GM21717 (cell line): ENCODE results near the gene PLCZ1.
"Not testable (repeated sequence)": the region's sequence is repeated elsewhere in the genome, so short reads cannot be mapped to it uniquely, and the experiment has no call there.

Source experiments
- ATAC-seq: cut with Tn5 transposase; IDR thresholded peaks from one replicate; pipeline ENCODE4 v1.9.1; 2021; ENCODE audit warnings: mild to moderate bottlenecking, moderate library complexity; ENCODE audit not compliant: unreplicated experiment

The PLCZ1 gene

DNA sequence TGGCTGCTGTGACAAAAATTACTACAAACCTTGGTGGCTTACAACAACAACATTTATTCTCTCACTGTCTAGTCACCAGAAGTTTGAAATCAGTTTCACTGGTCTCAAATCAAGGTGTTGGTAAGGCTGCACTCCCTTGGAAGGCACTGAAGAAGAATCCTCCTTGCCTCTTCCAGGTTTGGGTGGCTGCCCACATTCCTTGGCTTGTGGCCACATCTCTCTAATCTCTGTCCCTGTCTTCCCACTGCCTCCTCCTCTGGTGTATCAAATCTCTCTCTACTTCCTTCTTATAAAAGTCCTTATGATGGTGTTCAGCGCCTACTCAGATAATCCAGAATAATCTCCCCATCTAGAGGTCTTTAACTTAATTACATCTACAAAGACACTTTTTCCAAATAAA lies 31.0 kb downstream of the PLCZ1 start:
- ATAC-seq, result no peak

DNA sequence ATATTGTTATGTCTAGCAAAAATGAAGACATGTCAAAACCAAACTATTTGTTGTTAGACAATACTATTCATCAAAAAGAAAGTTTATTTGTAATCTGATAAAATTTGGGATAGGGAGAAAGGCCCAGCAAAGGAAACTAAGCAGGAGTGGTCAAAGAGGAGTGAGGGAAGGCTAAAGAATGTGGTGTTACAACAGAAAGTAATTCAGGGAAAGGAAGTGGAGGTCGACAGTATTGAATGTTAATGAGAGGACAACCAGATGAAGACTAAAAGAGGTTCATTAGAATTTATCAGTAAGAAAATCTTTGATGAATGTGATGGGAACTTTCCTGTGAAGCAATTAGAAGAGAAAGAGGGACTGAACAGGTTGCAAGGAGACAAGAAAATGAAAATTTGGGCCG lies 33.9 kb downstream of the PLCZ1 start:
- no peak for ATAC-seq

DNA sequence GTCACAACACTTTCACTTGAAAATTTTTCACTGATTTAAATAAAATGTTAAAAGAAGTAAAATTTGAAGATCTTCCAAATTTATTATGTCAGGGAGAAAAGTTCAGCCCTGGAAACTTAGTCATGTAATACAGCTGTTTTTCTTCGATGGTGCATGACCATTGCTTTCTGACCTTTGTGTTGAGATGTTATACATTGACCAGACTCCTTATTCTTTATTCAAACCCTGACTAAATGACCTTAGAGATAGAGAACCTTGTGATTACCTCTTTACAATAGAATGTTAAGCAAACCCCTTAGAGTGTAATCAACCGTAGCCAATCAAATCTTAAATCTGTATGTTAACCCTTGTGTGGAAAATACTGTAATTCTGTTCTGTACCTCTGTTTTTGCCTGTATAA lies 34.5 kb downstream of the PLCZ1 start:
- no peak for ATAC-seq

DNA sequence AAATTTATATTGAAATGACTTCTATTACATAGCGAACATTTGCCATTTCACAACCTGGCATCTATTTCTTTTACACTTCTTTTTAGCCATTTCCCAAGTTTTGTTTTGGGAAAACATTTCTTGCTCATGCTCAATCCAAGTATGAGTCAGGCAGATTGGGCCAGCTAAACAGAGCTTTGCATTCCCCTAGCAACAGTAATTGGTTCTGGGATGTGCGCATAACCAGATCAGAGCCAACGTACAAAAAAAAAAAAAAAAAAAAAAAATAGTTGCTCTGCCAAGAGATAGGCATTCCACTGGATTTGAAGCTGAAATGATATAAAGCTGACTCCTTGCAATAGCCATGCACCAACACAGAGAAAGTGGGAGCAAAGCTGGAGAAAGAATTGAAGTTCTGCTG lies 37.5 kb downstream of the PLCZ1 start:
- ATAC-seq, result no peak

DNA sequence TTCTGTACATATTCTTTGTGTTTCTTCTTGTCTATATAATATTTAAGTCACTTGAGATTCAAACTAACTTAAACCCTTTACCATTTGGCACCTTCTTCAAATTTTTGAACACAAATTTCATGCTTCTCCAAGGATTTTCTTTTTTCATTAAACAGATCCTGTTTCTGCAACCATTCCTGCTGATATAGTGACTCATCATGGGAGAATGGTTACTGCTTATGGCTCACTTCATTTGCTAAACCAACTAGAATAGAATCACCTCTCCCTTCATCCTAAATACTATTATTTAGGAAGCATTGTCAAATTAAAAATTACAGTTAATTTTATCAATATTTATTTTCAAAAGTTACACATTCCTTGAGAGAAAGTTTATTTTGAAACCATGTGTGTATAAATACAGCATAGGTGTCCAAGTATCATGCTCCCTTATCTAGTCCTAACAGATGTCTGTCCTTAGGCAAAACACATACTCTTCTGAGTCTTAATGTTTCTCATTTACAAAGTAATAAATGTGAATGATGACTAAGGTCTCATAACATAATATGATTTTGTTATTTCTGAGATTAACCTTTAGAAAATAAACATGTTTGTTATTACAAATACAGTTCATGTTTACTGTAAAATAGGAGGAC lies 40.7 kb downstream of the PLCZ1 start:
- no peak for ATAC-seq

- ATAC-seq, result not testable (repeated sequence)
These were observed 43.8 kb downstream of the PLCZ1 start for GRCh38 chr12:18693986-18694385.

DNA sequence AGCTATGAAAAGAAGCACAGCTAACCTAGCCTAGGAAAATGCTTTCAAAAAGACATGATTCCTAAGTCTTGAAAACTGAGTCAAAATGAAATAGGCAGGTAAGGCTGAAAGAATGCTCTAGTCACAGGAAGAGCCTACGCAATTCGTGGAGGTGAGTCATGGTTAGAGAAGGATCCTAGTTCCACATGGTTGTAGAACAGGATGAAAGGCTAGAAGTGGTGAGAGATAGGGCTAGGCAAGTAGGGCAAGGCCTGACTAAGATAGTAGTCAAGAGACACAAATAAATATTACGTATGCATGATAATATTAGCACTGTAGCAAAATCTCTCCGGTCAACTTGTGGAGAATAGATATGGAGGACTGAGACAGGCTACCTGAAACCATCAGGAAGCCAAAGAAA lies 47.2 kb downstream of the PLCZ1 start:
- no peak for ATAC-seq

- ATAC-seq, result no peak
These were observed 48.0 kb downstream of the PLCZ1 start for GRCh38 chr12:18689771-18690170.

DNA sequence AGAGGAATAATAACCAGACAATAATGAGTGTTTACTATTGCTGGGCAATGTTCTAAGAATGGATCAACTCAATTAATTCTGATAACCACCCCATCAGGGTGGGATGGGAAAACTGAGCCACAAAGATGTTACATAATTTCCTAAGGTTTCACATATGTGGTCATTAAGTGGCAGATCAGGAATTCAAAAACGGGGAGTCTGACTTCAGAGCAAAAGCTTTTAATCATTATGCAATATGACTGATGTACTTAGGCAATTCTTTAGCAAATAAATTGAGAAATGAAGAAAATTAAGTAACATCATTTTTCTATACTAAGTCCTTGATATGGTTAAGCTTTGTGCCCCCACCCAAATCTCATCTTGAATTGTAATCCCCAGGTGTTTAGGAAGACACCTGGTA lies 53.4 kb downstream of the PLCZ1 start:
- no peak for ATAC-seq

DNA sequence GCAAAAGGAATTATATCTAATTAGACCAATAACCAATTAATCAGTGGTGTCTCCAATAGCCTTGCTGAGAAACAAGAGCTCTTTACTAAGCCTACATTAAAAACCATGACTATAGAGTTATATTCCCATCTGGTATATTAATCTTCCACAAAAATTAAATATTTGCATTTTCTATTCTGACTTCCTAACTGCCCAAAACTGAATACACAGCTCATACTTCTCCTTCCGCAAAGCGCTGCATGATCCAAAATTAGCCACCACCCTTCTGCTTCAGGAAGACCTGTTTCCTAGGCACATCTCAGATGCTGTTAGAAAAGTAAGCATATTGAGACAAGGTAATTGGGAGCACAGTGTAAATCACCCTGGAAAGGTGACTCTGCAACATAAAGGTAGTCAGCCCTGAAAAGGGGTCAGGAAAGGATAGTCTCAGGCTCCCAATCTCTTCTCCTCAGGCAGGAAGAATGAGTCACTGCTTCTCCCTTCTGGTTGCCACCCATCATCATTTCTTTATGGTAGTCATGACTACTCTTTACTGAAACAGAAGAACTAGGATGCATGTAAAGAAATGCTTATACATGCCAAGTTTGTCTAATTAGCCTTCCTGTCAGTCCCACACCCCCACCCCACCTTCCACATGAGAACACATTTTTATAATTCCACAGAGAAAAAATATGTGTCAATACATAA lies 54.3 kb downstream of the PLCZ1 start:
- no peak for ATAC-seq

- ATAC-seq, result no peak
These were observed 56.0 kb downstream of the PLCZ1 start for GRCh38 chr12:18681818-18682217.

GRCh38 chr12:18676996-18677588 lies 60.7 kb downstream of the PLCZ1 start:
- ATAC-seq, result no peak

DNA sequence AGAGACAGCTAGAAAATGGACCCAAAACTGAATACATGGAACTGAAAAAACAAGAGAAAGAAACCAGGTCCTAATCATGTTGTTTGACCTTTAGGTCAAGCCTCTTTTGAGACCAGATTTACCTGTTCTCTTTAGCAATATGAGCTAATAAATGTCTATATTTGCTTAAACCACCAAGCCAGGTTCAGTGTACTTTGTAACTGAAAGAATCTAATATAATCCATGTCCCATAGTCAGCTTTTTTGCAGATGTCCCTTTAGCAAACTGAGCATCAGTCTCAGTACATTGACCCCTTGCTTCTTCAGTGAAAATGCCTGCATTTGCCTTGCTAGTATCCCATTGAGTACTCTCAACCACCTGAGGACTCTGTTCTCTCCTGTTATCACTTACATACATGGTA lies 61.7 kb downstream of the PLCZ1 start:
- ATAC-seq, result no peak

DNA sequence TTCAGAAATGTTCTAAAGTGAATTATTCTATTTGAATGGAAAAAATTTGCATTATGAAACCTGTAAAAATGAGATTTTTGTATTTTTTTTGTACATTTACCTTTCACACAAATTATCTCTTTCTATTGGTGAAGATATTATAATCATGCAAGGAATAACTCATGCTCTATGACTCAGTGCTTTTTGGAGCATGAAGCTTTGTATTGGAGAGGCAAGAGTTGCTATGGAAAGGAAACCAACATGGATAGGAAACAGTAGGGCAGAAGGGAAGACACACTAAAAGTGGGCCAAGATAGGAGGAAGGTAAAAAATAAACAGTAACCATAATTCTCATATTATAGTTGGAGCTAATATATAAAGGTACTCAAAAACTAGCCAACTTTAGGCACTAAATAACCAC lies 79.0 kb downstream of the PLCZ1 start:
- no peak for ATAC-seq

GRCh38 chr12:18658179-18658578 lies 79.6 kb downstream of the PLCZ1 start:
- no peak for ATAC-seq

DNA sequence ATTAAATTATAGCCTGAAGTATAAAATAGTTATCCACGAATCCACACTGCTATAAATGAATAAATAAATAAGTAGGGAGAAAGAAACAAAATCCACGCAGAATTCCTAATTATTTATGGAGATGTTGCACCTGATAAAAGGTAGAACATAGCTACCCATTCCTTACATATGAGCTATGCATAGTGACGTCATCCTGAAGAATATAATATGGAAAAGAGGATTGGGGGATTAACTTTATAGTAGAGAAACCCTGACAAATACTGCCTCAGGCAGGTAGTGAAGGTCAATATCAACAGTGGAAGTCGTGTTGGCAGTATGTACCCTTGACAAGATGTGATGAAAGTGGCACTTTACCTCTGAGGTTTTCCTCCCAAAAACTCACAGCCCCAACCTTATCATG lies 82.5 kb downstream of the PLCZ1 start:
- no peak for ATAC-seq

- ATAC-seq, result no peak
These were observed 84.3 kb downstream of the PLCZ1 start for GRCh38 chr12:18653465-18653864.

DNA sequence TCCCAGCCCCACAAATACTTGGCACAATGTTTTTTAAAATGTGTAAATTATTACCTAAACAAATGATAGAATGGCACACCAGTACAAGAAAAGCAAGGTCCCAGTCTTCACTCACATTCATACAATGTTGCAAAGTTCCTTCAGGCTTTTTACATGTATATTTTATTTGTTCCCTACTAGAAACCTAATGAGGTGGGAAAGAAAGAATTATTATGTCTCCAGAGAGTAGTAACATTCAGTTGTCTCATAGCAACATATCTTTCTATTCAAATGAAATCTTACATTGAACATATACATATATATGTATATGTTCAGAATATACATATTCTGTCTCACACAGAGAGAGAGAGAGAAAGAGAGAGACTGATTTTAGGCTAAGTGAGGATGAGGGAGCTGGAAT lies 85.2 kb downstream of the PLCZ1 start:
- ATAC-seq, result no peak

GRCh38 chr12:18651525-18651924 lies 86.3 kb downstream of the PLCZ1 start:
- ATAC-seq, result no peak

- no peak for ATAC-seq
These were observed 91.4 kb downstream of the PLCZ1 start for GRCh38 chr12:18646286-18646890.

- ATAC-seq, result no peak
These were observed 93.2 kb downstream of the PLCZ1 start for GRCh38 chr12:18644564-18644963.

GRCh38 chr12:18643681-18644080 lies 94.1 kb downstream of the PLCZ1 start:
- no peak for ATAC-seq
